Measurements from ENCODE around the gene NEDD9.

DNA sequence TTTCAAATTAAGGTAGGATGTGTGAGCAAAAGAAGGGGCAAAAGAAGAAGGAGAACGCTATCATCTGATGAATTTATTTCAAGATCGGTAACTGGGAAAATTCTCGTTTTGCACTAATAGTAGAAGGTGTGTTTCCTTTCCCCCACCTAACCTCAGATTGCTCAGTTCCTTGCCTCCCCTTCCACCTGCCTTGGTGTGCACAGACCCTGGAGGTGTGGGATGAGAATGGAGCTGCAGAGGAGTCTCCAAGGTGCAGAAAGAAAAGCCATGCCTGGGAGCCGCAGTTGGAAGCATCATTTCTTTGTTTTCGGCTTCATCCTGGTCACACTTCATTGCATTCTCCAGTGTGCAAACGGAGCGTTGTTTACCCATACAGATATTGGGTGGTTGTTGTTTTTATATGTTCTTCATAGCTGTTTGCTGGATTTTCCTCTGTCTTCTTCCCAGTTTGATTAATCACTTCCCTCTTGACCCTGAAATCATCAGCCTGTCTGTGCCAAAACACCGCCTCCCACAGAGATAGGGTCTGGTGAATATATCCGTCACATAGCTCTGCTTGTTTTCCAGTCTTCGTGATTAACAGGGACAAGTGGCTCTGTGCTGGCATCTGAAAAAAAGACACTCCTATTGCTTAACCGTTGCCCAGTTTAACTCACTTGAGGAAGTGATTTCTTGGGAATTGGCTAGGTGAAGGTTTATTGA is 40.2 kb upstream of the NEDD9 start:
- no peak for TF ChIP-seq CTCF (conservative IDR thresholded peaks at IDR 0.05; ENCODE audit: low read depth, low read length)
- TF ChIP-seq POLR2A (IDR thresholded peaks at IDR 0.05; ENCODE audit: low read depth, low read length): no peak
- TF ChIP-seq ELK1 (IDR thresholded peaks at IDR 0.05; ENCODE audit: borderline replicate concordance, low read depth, low read length): no peak
- TF ChIP-seq RFX5 (IDR thresholded peaks at IDR 0.05; ENCODE audit: low read depth, low read length): no peak
- TF ChIP-seq FOS (IDR thresholded peaks at IDR 0.05; ENCODE audit: low read depth, low read length): no peak
- 0 out of 2 replicates have a peak, but pooled peaks have one; percentile 1 for TF ChIP-seq CEBPB (IDR thresholded peaks at IDR 0.05; ENCODE audit: low read depth, low read length)
- TF ChIP-seq MAZ (IDR thresholded peaks at IDR 0.05; ENCODE audit: borderline replicate concordance, low read depth, low read length): no peak
- TF ChIP-seq SMC3 (IDR thresholded peaks at IDR 0.05; ENCODE audit: low read depth, low read length): no peak
- TF ChIP-seq CHD1 (IDR thresholded peaks at IDR 0.05; ENCODE audit: low read depth, low read length): no peak
- no peak for TF ChIP-seq RCOR1 (IDR thresholded peaks at IDR 0.05; ENCODE audit: insufficient replicate concordance, low read length)

Measured in IMR-90 (cell line).